ENCODE measurements around the gene UGT1A6. TPM values are rescaled to one million over a fixed set of nuclear protein-coding genes. Genes with fewer than 3 reads are reported as not detected.

UGT1A6 gene
- total and polyA plus RNA-seq, 8 donors: 0.10 to 1.7 (median 0.16) TPM; not detected in 3

GRCh38 chr2:233798335-233799086, 105.8 kb downstream of the UGT1A6 start:
- no peaks in the 10 kb centered on the region for H3K4me1 ChIP-seq
- peaks cover 0 to 6% of the 10 kb centered on the region in 2 donors for H3K27me3 ChIP-seq
- no peak overlapping the region for H3K4me3 ChIP-seq
- ATAC-seq (no peak), DNase-seq (no peak)
- TF ChIP-seq, protein P1, sequence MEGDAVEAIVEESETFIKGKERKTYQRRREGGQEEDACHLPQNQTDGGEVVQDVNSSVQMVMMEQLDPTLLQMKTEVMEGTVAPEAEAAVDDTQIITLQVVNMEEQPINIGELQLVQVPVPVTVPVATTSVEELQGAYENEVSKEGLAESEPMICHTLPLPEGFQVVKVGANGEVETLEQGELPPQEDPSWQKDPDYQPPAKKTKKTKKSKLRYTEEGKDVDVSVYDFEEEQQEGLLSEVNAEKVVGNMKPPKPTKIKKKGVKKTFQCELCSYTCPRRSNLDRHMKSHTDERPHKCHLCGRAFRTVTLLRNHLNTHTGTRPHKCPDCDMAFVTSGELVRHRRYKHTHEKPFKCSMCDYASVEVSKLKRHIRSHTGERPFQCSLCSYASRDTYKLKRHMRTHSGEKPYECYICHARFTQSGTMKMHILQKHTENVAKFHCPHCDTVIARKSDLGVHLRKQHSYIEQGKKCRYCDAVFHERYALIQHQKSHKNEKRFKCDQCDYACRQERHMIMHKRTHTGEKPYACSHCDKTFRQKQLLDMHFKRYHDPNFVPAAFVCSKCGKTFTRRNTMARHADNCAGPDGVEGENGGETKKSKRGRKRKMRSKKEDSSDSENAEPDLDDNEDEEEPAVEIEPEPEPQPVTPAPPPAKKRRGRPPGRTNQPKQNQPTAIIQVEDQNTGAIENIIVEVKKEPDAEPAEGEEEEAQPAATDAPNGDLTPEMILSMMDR (IDR thresholded peaks at IDR 0.05): no peak
- H3K27ac ChIP-seq: no peak overlapping the region
- intact Hi-C loops (cut with DNase I): no loop called here
- H3K36me3 ChIP-seq: no peaks in the 10 kb centered on the region
- no peaks in the 10 kb centered on the region for H3K9me3 ChIP-seq

- DNase-seq (peak in 1 of 4 donors; percentile 17), ATAC-seq (no peak)
- H3K27ac ChIP-seq: no peak overlapping the region
Measured at GRCh38 chr2:233799087-233799665, 106.5 kb downstream of the UGT1A6 start.

GRCh38 chr2:233799716-233800115, 107.0 kb downstream of the UGT1A6 start:
- ATAC-seq (no peak), DNase-seq (no peak)
- H3K4me3 ChIP-seq: no peak overlapping the region
- H3K36me3 ChIP-seq: no peaks in the 10 kb centered on the region
- H3K4me1 ChIP-seq: no peaks in the 10 kb centered on the region
- H3K27ac ChIP-seq: no peak overlapping the region
- H3K9me3 ChIP-seq: no peaks in the 10 kb centered on the region
- H3K27me3 ChIP-seq: no peaks in the 10 kb centered on the region
- intact Hi-C loops (cut with DNase I): no loop called here
- TF ChIP-seq, protein P1 (IDR thresholded peaks at IDR 0.05): no peak

More at GRCh38 chr2:233799087-233799665, 106.5 kb downstream of the UGT1A6 start:
- H3K36me3 ChIP-seq: no peaks in the 10 kb centered on the region
- intact Hi-C loops (cut with DNase I): no loop called here
- H3K9me3 ChIP-seq: no peaks in the 10 kb centered on the region
- H3K4me3 ChIP-seq: no peak overlapping the region
- no peaks in the 10 kb centered on the region for H3K4me1 ChIP-seq
- TF ChIP-seq, protein P1 (IDR thresholded peaks at IDR 0.05): no peak
- no peaks in the 10 kb centered on the region for H3K27me3 ChIP-seq

GRCh38 chr2:233800208-233800607, 107.5 kb downstream of the UGT1A6 start:
- Histone ChIP-seq H3K27ac (no peak overlapping the region), H3K9me3 (no peaks in the 10 kb centered on the region), H3K4me3 (no peak overlapping the region), H3K4me1 (no peaks in the 10 kb centered on the region), H3K36me3 (no peaks in the 10 kb centered on the region), H3K27me3 (no peaks in the 10 kb centered on the region)
- no peak for ATAC-seq
- TF ChIP-seq, protein P1 (IDR thresholded peaks at IDR 0.05): no peak
- DNase-seq: peak in 1 of 4 donors; percentile 29
- intact Hi-C loops (cut with DNase I): no loop called here

DNA sequence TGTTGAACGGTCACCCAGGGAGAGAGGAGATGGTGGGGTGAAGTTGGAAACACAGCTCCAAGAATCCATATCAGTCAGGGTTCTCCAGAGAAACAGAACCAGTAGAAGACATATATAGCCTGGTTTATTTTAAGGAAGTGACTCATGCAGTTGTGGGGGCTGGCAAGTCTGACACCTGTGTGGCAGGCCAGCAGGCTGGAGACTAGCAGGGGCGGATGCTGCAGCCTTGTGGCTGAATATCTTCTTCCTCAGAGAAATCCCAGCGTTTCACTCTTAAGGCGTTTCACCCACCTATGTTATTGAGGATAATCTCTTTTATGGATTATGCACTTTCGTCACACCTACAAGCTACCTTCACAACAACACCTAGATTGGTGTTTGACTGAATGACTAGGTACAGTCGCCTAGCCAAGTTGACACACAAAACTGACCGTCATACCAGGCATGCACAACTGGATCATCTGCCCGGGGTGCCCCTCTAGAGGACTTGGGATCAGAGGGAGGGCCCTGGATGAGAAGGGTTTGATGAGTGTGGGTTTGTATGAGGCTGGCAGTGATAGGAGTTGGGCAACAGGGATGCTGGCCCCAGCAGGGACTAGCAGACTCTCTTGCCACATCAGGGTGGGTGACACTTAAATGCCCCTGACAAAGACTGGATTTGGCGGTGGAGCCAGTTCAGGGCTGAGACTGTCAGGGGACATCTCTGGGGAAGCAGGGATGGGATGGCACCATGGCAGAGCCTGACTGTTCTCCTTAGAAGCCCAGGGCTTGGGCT, 108.9 kb downstream of the UGT1A6 start:
- intact Hi-C loops (cut with DNase I): no loop called here
- Histone ChIP-seq H3K36me3 (no peaks in the 10 kb centered on the region), H3K27me3 (no peaks in the 10 kb centered on the region), H3K4me1 (no peaks in the 10 kb centered on the region), H3K9me3 (no peaks in the 10 kb centered on the region), H3K27ac (no peak overlapping the region), H3K4me3 (no peak overlapping the region)
- no peak for ATAC-seq
- TF ChIP-seq, protein P1 (IDR thresholded peaks at IDR 0.05): no peak
- no peak for DNase-seq

Data from left lung (tissue), 10 donors.